ENCODE measurements around the gene MLF1. TPM values are rescaled to one million over a fixed set of nuclear protein-coding genes. Genes with fewer than 3 reads are reported as not detected.

The MLF1 gene
- total and polyA plus RNA-seq, 2 of the 4 experiments (the other 2 are of a cell fraction), result 4.7 to 5.2 TPM

- POLR2A ChIA-PET (ENCODE audit: unreplicated experiment), result no interaction called here
- H2AFZ ChIP-seq (replicated peaks; ENCODE audit: low read length, poor library complexity), result no peak overlapping the region
- H2AK9ac ChIP-seq (replicated peaks; ENCODE audit: low read depth, low read length, poor library complexity), result no peak overlapping the region
- intact Hi-C loops (cut with micrococcal nuclease) (no loop called here), dilution Hi-C loops (cut with HindIII; ENCODE audit: low sequenced_read_pairs, unreplicated experiment) (no loop called here), in situ Hi-C loops (cut with MboI; ENCODE audit: low sequenced_read_pairs) (no loop called here)
- no peak overlapping the region for H3K18ac ChIP-seq (ENCODE audit: low read depth, low read length)
- H3K79me1 ChIP-seq (ENCODE audit: low read depth in 1 of 2, low read length in 2 of 2), result 0 out of 4 replicates have a peak, but pooled peaks cover 0 to 2% of the 10 kb centered on the region in 2 experiments
- TF ChIP-seq USF2 (IDR thresholded peaks at IDR 0.05; ENCODE audit: low read depth, low read length) (no peak), NFE2L2 (IDR thresholded peaks at IDR 0.05; ENCODE audit: low read depth, low read length) (no peak), MAFK (IDR thresholded peaks at IDR 0.05; ENCODE audit: low read depth, low read length) (no peak), CTCF (conservative IDR thresholded peaks at IDR 0.05; ENCODE audit: low read depth, low read length) (no peak), CHD1 (IDR thresholded peaks at IDR 0.05; ENCODE audit: low read depth, low read length) (no peak), POLR2A (IDR thresholded peaks at IDR 0.05; ENCODE audit: low read depth, low read length) (no peak), CEBPB (IDR thresholded peaks at IDR 0.05; ENCODE audit: low read depth, low read length) (no peak), BHLHE40 (IDR thresholded peaks at IDR 0.05; ENCODE audit: low read depth, low read length) (no peak), MAZ (IDR thresholded peaks at IDR 0.05; ENCODE audit: borderline replicate concordance, low read depth, low read length) (no peak), RFX5 (IDR thresholded peaks at IDR 0.05; ENCODE audit: low read depth, low read length) (no peak), ELK1 (IDR thresholded peaks at IDR 0.05; ENCODE audit: borderline replicate concordance, low read depth, low read length) (no peak), FOS (IDR thresholded peaks at IDR 0.05; ENCODE audit: low read depth, low read length) (no peak), RCOR1 (IDR thresholded peaks at IDR 0.05; ENCODE audit: insufficient replicate concordance, low read length) (no peak), MXI1 (IDR thresholded peaks at IDR 0.05; ENCODE audit: borderline replicate concordance, low read depth, low read length) (no peak)
- ATAC-seq (ENCODE audit: low read depth), result no peak
- H4K5ac ChIP-seq (ENCODE audit: low read depth, low read length), result no peak overlapping the region
- H3K9ac ChIP-seq (ENCODE audit: low read depth, low read length), result no peak overlapping the region
- H2BK20ac ChIP-seq (ENCODE audit: low read depth, low read length), result no peak overlapping the region
- H4K8ac ChIP-seq (ENCODE audit: low read depth in 2 of 2, low read length in 2 of 2), result no peak overlapping the region
- no peak overlapping the region for H2BK120ac ChIP-seq (ENCODE audit: low read depth, low read length)
- H2AK5ac ChIP-seq (ENCODE audit: low read depth, low read length), result no peak overlapping the region
- CTCF ChIA-PET, result no interaction called here
- no peak overlapping the region for H2BK5ac ChIP-seq (ENCODE audit: low read depth, low read length, poor library complexity, severe bottlenecking)
- H3K9me3 ChIP-seq (ENCODE audit: control insufficient read depth, insufficient read depth, low read length), result no peaks in the 10 kb centered on the region
- H3K4me1 ChIP-seq (ENCODE audit: control insufficient read depth, insufficient read depth, low read length), result no peaks in the 10 kb centered on the region
- H4K91ac ChIP-seq (ENCODE audit: insufficient read depth, low read depth, low read length), result no peak overlapping the region
- H2BK15ac ChIP-seq (ENCODE audit: low read depth, low read length), result no peak overlapping the region
- no peak for DNase-seq
- H3K36me3 ChIP-seq (ENCODE audit: control insufficient read depth, insufficient read depth, low read length), result peaks cover 25% of the 10 kb centered on the region
- no peak overlapping the region for H3K4me3 ChIP-seq (ENCODE audit: insufficient read depth, low read depth, low read length)
- no peak overlapping the region for H3K4ac ChIP-seq (ENCODE audit: low read depth, low read length)
- no peak overlapping the region for H3K56ac ChIP-seq (ENCODE audit: extremely low read depth, insufficient read depth, low read length)
- no peak overlapping the region for H3K27ac ChIP-seq (ENCODE audit: insufficient read depth, low read length)
- no TSS peak for BruUV-seq (replicated peaks)
- no peak overlapping the region for H3K23ac ChIP-seq (ENCODE audit: low read depth, low read length)
- H3K27me3 ChIP-seq (ENCODE audit: control insufficient read depth, insufficient read depth, low read length), result no peaks in the 10 kb centered on the region
- H3K14ac ChIP-seq (replicated peaks; ENCODE audit: low read depth, low read length), result no peak overlapping the region
- no CpG with 5 or more reads among the region's 3 CpGs for WGBS, 2 experiments (ENCODE audit: extremely low coverage in 2 of 2, insufficient read length in 1 of 2)
- H3K9me1 ChIP-seq (ENCODE audit: insufficient read depth, low read length), result no peaks in the 10 kb centered on the region
- no peaks in the 10 kb centered on the region for H4K20me1 ChIP-seq (ENCODE audit: insufficient read depth, low read length)
- no peak overlapping the region for H3K4me2 ChIP-seq (ENCODE audit: low read depth, low read length)
Observed at GRCh38 chr3:158652463-158652862, 81.5 kb downstream of the MLF1 start.
